ENCODE measurements around the gene SERPINA10. TPM values are rescaled to one million over a fixed set of nuclear protein-coding genes. Genes with fewer than 3 reads are reported as not detected.

Gene SERPINA10
- total and polyA plus RNA-seq, 2 donors (not counting 3 experiments of a cell fraction or from before 2014, with no cell fraction given): not detected

DNA sequence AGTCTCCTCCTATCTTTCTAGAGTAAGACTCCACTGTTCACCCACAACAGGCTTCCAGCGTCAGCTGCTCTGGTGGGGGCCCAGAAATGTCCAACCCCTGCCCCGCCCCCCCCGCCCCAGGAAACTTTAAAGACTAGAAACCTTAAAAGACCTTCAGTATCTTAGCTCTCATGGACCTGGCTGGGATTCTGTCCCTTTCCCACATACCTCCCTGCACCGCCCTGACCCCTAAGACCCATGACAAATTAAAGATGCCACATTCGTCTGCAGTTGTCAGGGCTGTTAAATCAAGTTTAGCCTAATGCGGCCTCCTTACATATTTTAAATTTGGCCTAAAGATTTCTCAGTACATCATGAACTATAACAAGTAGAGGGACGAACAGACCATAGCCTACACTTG, 10.0 kb upstream of the SERPINA10 start:
- Histone ChIP-seq H2AFZ (ENCODE audit: low read depth, low read length) (no peak overlapping the region), H3K4me1 (ENCODE audit: control insufficient read depth, extremely low read depth, insufficient read depth, low read length) (no peaks in the 10 kb centered on the region), H3K36me3 (ENCODE audit: control insufficient read depth in 2 of 2, extremely low read depth in 1 of 2, insufficient read depth in 2 of 2, low read length in 2 of 2) (no peaks in the 10 kb centered on the region), H3K9me1 (replicated peaks; ENCODE audit: control insufficient read depth, extremely low read depth, insufficient read depth, low read length) (no peaks in the 10 kb centered on the region), H4K20me1 (replicated peaks; ENCODE audit: control insufficient read depth, extremely low read depth, insufficient read depth, low read length) (no peaks in the 10 kb centered on the region), H3K9me3 (replicated peaks; ENCODE audit: control insufficient read depth, insufficient read depth, low read length) (no peaks in the 10 kb centered on the region), H3K79me2 (ENCODE audit: control insufficient read depth, insufficient read depth, low read length) (no peaks in the 10 kb centered on the region), H3K27me3 (ENCODE audit: control insufficient read depth in 2 of 2, insufficient read depth in 2 of 2, low read length in 2 of 2) (no peaks in the 10 kb centered on the region), H3K4me2 (ENCODE audit: insufficient read depth, low read length) (no peak overlapping the region), H3K4me3 (replicated peaks in 1 of 3; ENCODE audit: insufficient read depth in 1 of 3, low read depth in 1 of 3, low read length in 3 of 3) (no peak overlapping the region), H3K9ac (replicated peaks; ENCODE audit: extremely low read depth, insufficient read depth, low read length) (no peak overlapping the region), H3K27ac (ENCODE audit: insufficient read depth, low read depth, low read length) (no peak overlapping the region)
- TF ChIP-seq GATA2 (IDR thresholded peaks at IDR 0.05; ENCODE audit: insufficient read depth, insufficient read length, low read depth, low read length) (no peak), POLR2AphosphoS5 (IDR thresholded peaks at IDR 0.05; ENCODE audit: insufficient read depth, low read depth, low read length) (no peak), EZH2 (IDR thresholded peaks at IDR 0.05; ENCODE audit: borderline replicate concordance, low read depth, low read length, severe bottlenecking) (no peak), MYC (IDR thresholded peaks at IDR 0.05; ENCODE audit: low read depth, low read length) (no peak), POLR2A (IDR thresholded peaks at IDR 0.05; ENCODE audit: low read depth, low read length) (no peak), FOS (IDR thresholded peaks at IDR 0.05; ENCODE audit: borderline replicate concordance, insufficient read depth, low read length) (no peak), JUN (IDR thresholded peaks at IDR 0.05; ENCODE audit: borderline replicate concordance, insufficient read depth, insufficient read length, low read depth) (no peak)
- TF ChIP-seq, protein P1, sequence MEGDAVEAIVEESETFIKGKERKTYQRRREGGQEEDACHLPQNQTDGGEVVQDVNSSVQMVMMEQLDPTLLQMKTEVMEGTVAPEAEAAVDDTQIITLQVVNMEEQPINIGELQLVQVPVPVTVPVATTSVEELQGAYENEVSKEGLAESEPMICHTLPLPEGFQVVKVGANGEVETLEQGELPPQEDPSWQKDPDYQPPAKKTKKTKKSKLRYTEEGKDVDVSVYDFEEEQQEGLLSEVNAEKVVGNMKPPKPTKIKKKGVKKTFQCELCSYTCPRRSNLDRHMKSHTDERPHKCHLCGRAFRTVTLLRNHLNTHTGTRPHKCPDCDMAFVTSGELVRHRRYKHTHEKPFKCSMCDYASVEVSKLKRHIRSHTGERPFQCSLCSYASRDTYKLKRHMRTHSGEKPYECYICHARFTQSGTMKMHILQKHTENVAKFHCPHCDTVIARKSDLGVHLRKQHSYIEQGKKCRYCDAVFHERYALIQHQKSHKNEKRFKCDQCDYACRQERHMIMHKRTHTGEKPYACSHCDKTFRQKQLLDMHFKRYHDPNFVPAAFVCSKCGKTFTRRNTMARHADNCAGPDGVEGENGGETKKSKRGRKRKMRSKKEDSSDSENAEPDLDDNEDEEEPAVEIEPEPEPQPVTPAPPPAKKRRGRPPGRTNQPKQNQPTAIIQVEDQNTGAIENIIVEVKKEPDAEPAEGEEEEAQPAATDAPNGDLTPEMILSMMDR (IDR thresholded peaks at IDR 0.05; ENCODE audit: extremely low read depth in 1 of 2, insufficient read depth in 1 of 2, low read depth in 1 of 2, low read length in 2 of 2): no peak
- TF ChIP-seq, protein P2, sequence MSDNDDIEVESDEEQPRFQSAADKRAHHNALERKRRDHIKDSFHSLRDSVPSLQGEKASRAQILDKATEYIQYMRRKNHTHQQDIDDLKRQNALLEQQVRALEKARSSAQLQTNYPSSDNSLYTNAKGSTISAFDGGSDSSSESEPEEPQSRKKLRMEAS (IDR thresholded peaks at IDR 0.05; ENCODE audit: insufficient read depth, insufficient read length): no peak
- intact Hi-C loops (cut with micrococcal nuclease): no loop called here
- ChIA-PET CTCF (interaction anchor here (0.6 kb wide), 1 partner anchor 396 kb away, joined by 3 read pairs; no protein-coding TSS in a partner anchor), POLR2A (no interaction called here)
- DNase-seq (ENCODE audit: low read depth, low spot score) (no peak), FAIRE-seq (no peak)
- no TSS peak for BruUV-seq (replicated peaks)
- dilution Hi-C loops (cut with MboI; ENCODE audit: extremely low pct_ligation_motif_present, low sequenced_read_pairs): no loop called here

All from endothelial cell of umbilical vein (primary cell).